Stimulated activated CD8-positive, alpha-beta memory T cell treated with anti-CD3 and anti-CD28 coated beads, Interleukin-15, amount 100 ng/mL, for 48 hours (primary cell): ENCODE results near the gene BIVM.

Experiments used
- DNase-seq, 2 donors: peaks; one replicate each; pipeline ENCODE4 v3.0.0-alpha.2; 2020; ENCODE audit warnings: low read depth in 2 of 2

The BIVM gene

GRCh38 chr13:102881819-102882686 is 83.1 kb downstream of the BIVM start:
- DNase-seq, result no peak
